HEK293 (cell line): ENCODE results near the gene TESK1.

Source experiments
- CTCF ChIP-seq: fragments of 450-650 bp; formaldehyde crosslinking; IDR thresholded peaks from 2 replicates; pipeline ENCODE4 v1.5.1; 2016; ENCODE audit warnings: missing biosample characterization, missing genetic modification characterization
- MYNN ChIP-seq: fragments of 450-650 bp; formaldehyde crosslinking; IDR thresholded peaks from 2 replicates; pipeline ENCODE4 v1.5.1; 2016; ENCODE audit warnings: missing biosample characterization, missing genetic modification characterization, borderline replicate concordance
- PRDM4 ChIP-seq: fragments of 450-650 bp; formaldehyde crosslinking; IDR thresholded peaks from 2 replicates; pipeline ENCODE4 v1.5.1; 2017; ENCODE audit warnings: missing biosample characterization, missing genetic modification characterization
- ZBTB21 ChIP-seq: fragments of 450-650 bp; formaldehyde crosslinking; IDR thresholded peaks from 2 replicates; pipeline ENCODE4 v1.5.1; 2017; ENCODE audit warnings: missing biosample characterization, missing genetic modification characterization
- ZNF155 ChIP-seq: fragments of 450-650 bp; formaldehyde crosslinking; IDR thresholded peaks from 2 replicates; pipeline ENCODE4 v1.5.1; 2016; ENCODE audit warnings: missing biosample characterization, missing genetic modification characterization
- ZNF394 ChIP-seq: fragments of 450-650 bp; formaldehyde crosslinking; IDR thresholded peaks from 2 replicates; pipeline ENCODE4 v1.5.1; 2016; ENCODE audit warnings: missing biosample characterization, missing genetic modification characterization, mild to moderate bottlenecking, moderate library complexity, borderline replicate concordance
- ZNF837 ChIP-seq: fragments of 450-650 bp; formaldehyde crosslinking; IDR thresholded peaks from 2 replicates; pipeline ENCODE4 v1.5.1; 2016; ENCODE audit warnings: missing biosample characterization, missing genetic modification characterization
- TF ChIP-seq, protein P1 (sequence below): fragments of 450-650 bp; IDR thresholded peaks from 2 replicates; pipeline ENCODE4 v1.5.1; 2018; ENCODE audit warnings: missing biosample characterization, mild to moderate bottlenecking, missing genetic modification characterization
- TF ChIP-seq, protein P2 (sequence below): fragments of 450-650 bp; formaldehyde crosslinking; IDR thresholded peaks from 2 replicates; pipeline ENCODE4 v1.5.1; 2016; ENCODE audit warnings: missing biosample characterization, missing genetic modification characterization
- TF ChIP-seq, protein P3 (sequence below): sonication (generic); formaldehyde crosslinking; IDR thresholded peaks from 2 replicates; pipeline ENCODE4 v1.8.1; 2022; ENCODE audit warnings: mild to moderate bottlenecking, moderate library complexity, missing genetic modification reagents

- TF ChIP-seq, protein P1, sequence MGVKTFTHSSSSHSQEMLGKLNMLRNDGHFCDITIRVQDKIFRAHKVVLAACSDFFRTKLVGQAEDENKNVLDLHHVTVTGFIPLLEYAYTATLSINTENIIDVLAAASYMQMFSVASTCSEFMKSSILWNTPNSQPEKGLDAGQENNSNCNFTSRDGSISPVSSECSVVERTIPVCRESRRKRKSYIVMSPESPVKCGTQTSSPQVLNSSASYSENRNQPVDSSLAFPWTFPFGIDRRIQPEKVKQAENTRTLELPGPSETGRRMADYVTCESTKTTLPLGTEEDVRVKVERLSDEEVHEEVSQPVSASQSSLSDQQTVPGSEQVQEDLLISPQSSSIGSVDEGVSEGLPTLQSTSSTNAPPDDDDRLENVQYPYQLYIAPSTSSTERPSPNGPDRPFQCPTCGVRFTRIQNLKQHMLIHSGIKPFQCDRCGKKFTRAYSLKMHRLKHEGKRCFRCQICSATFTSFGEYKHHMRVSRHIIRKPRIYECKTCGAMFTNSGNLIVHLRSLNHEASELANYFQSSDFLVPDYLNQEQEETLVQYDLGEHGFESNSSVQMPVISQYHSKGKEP (tag by site-specific recombination): no peak
- TF ChIP-seq CTCF (no peak), ZNF155 (no peak), ZBTB21 (tag by site-specific recombination) (no peak), MYNN (tag by site-specific recombination) (no peak), ZNF394 (tag by site-specific recombination) (no peak), ZNF837 (tag by site-specific recombination) (no peak), PRDM4 (tag by site-specific recombination) (no peak)
- TF ChIP-seq, protein P2, sequence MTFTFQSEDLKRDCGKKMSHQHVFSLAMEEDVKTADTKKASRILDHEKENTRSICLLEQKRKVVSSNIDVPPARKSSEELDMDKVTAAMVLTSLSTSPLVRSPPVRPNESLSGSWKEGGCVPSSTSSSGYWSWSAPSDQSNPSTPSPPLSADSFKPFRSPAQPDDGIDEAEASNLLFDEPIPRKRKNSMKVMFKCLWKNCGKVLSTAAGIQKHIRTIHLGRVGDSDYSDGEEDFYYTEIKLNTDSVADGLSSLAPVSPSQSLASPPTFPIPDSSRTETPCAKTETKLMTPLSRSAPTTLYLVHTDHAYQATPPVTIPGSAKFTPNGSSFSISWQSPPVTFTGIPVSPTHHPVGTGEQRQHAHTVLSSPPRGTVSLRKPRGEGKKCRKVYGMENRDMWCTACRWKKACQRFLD (tag by site-specific recombination): no peak
- TF ChIP-seq, protein P3, sequence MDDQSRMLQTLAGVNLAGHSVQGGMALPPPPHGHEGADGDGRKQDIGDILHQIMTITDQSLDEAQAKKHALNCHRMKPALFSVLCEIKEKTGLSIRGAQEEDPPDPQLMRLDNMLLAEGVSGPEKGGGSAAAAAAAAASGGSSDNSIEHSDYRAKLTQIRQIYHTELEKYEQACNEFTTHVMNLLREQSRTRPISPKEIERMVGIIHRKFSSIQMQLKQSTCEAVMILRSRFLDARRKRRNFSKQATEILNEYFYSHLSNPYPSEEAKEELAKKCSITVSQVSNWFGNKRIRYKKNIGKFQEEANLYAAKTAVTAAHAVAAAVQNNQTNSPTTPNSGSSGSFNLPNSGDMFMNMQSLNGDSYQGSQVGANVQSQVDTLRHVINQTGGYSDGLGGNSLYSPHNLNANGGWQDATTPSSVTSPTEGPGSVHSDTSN (CRISPR knock-in tag): no peak
Observed at GRCh38 chr9:35616681-35617459, 11.8 kb downstream of the TESK1 start.
